HG02588 (cell line): ENCODE results near the gene MASP1.
"Not testable (repeated sequence)": the region's sequence is repeated elsewhere in the genome, so short reads cannot be mapped to it uniquely, and the experiment has no call there.

Experiments used
- ATAC-seq: cut with Tn5 transposase; IDR thresholded peaks from one replicate; pipeline ENCODE4 v1.9.1; 2021; ENCODE audit warnings: mild to moderate bottlenecking, moderate library complexity; ENCODE audit not compliant: unreplicated experiment

Gene MASP1

GRCh38 chr3:187227658-187228258 lies 63.8 kb downstream of the MASP1 start:
- ATAC-seq = no peak

DNA sequence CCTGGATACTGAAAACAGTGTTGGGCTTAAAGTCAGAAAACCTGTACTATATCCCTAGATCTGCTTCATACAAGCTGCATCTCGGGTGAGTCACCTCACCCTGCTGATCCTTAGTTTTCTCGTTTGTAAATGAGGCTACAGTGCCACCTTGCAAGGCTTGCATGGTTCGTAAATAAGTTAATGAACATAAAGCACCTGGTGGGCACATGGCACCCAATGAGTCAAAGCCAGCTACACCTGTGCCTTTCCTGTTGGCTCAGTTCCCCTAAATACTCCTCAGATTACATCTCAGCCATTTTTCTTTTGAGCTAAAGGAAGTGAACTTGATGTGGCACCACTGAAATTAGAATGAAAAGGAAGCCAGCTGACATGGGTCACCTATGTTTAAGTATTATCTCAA lies 67.7 kb downstream of the MASP1 start:
- ATAC-seq = no peak

- no peak for ATAC-seq
Measured at GRCh38 chr3:187222801-187223200, 68.7 kb downstream of the MASP1 start.

- ATAC-seq = no peak
Measured at GRCh38 chr3:187215460-187215859, 76.1 kb downstream of the MASP1 start.

DNA sequence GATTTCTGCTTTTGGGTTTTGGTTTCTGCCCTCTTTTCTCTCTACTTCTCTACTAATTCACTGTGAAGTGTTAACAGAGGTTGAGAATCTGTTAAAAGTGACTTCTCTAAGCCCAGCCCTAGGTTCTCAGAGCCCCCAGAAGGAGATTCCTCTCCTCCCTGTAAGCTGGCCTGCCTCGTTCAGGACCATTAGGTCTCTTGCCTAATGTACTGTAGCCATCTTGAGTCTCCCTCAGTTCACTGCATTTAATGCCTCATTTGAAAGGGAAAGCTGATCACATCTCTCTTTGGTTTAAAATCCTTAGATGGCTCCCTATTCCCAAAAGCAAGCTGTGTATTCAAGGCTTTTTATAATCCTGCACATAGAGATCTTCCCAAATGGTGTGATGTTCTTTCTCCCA lies 77.9 kb downstream of the MASP1 start:
- no peak for ATAC-seq

GRCh38 chr3:187212705-187213104 lies 78.8 kb downstream of the MASP1 start:
- no peak for ATAC-seq

DNA sequence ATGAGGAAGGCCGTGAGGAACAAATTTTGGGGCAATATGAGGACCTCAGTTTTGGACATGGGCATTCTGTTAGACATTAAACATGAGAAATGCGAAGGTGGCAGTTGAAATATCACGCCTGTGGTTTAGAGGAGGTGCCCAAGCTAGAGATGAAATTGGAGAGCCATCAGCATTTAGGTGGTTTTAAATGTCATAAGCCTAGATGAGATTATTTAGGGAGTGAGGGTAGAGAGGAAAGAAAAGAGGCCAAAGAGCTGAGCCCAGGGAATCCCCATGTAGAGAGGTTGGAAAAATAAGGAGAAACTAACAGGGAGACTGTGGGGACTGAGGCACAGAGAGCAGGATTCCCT lies 79.4 kb downstream of the MASP1 start:
- no peak for ATAC-seq

GRCh38 chr3:187211532-187212195 lies 79.9 kb downstream of the MASP1 start:
- no peak for ATAC-seq

- ATAC-seq = peak; percentile 89
Measured at GRCh38 chr3:187210545-187211327, 80.8 kb downstream of the MASP1 start.

DNA sequence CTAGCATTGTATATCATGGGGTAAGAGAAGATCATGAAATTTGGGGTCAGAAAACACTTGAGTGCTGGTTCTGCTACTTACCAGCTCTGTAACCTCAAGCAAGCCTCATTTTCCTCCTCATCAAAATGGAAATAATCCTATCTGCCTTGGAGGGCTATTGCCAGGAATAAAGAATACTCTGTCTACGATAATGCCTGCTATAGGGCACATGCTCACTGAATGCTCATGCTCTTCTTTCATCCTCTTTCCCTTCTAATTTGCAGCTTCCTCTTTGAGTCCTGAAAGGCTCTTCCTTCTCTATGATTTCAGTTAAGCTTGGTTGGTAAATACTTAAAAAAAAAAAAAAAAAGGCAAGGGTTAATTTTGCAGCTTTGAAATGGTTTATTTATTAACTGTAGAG lies 81.4 kb downstream of the MASP1 start:
- no peak for ATAC-seq

DNA sequence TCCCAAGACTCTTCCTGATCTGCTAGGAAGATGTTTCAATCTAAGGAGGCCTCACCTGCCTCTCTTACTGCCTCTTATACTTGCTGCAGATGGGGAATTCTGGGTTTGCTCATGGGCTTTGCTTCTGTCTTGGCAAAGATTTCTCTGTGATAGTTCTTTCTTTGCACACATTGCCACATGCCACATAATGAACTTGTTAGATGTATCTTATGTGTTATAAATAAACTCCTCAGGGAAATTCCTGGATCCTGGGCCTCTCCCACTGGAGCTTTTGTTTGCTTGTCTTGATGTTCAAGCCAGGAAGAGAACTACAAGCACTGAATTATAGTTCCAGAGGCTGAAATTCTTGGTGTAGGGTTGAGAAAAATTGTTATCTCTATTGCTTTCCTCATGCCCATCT lies 82.0 kb downstream of the MASP1 start:
- no peak for ATAC-seq

DNA sequence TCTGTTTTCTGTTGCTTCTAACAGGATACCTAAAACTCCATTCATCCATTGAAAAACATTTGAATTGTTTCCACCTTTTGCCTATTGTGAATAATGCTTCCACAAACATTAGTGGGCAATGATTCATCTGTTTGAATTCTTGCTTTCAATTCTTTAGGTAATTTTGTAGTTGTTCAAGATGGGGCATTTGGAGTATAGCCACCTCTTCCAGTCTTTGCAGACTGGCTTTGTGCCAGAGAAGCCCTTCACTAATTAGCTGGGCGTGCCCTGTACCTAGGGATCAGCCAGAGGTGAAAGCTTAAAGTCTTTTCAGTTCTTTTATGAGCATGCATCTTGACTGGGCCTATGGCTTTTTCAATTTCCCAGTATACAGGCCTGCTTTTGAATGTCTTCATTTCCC lies 83.4 kb downstream of the MASP1 start:
- no peak for ATAC-seq

- no peak for ATAC-seq
Measured at GRCh38 chr3:187207624-187208023, 83.9 kb downstream of the MASP1 start.

- ATAC-seq = no peak
Measured at GRCh38 chr3:187207062-187207461, 84.5 kb downstream of the MASP1 start.

- ATAC-seq = no peak
Measured at GRCh38 chr3:187205683-187206082, 85.9 kb downstream of the MASP1 start.

GRCh38 chr3:187199463-187200050 lies 92.0 kb downstream of the MASP1 start:
- ATAC-seq = not testable (repeated sequence)

DNA sequence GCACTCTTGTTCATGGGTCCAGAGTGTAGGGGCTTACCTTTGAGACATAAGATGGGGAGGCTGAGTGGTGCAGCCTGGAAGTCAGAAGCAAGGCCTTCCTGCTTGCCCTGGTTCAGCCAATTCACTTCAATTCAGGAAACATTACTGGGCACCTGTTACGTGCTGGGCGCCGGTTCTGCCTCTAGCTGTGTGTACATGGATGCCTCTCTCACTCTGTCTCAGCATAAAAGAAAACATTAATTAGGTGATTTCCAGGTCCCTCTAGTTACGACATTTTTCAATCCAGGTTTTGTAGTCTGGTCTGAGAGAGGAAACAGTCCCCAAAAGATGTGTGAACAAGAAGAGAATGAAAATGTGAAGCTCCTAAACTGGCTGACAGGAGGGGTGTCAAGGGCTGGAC lies 93.0 kb downstream of the MASP1 start:
- peak; percentile 69 for ATAC-seq

- ATAC-seq = no peak
Measured at GRCh38 chr3:187197335-187197649, 94.2 kb downstream of the MASP1 start, which contains the start of gene RTP1. Gene RTP1, plus strand, starts transcription at chr3:187197486. Its CDS starts 30 bp downstream, at chr3:187197516.

DNA sequence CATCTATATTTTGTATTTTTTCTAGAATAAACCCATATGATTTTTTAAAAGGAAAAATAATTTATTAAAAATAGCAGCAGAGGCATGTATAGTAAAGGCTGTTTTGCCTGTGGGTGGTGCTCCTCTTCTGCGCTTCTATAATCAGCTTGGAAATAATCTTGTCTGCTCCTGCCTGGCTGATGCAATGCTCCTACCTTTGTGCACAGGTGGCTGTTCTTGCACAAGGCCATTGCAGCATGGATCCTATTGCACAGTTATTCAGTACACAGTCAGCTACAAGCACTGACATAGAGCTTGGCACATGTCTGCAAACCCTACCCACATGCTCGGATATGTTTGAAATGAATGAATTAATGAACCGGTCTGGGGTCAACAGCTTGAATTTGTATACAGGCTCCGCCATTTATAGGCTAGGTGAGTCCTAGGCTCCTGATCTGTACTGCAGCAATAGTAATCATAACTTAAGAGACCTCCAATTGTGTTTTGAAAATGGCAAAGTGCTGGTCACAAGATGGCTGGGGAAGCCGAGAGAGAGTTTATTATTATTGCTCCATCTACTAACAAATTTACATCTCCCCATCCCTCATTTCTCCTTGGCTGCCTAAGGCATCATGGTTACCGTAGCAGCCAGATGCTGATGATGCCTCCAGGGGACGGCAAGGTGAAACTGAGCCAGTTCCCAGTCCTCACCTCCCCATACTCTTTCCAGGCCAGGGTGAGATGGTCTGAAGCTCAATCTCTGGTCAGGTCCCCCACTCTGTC lies 94.8 kb downstream of the MASP1 start:
- ATAC-seq = no peak

DNA sequence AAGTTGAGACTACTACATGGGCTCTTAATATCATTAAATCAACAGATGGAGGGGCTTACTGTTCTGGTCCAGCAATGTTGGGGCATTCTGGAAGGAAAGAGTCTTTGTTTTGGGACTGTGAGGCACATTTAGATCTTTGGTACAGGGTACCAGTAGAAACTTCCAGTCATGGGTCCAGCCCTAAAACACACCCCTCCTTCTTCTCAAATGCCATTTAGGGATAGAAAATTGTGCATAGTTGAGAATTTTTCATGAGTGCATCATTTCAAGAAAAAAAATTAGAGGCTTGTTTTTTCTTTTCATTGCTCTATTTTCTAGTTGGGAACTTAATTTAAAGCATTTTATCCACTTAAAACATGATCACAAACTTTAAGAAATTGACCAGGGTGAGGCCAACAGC lies 98.4 kb downstream of the MASP1 start:
- ATAC-seq = no peak

DNA sequence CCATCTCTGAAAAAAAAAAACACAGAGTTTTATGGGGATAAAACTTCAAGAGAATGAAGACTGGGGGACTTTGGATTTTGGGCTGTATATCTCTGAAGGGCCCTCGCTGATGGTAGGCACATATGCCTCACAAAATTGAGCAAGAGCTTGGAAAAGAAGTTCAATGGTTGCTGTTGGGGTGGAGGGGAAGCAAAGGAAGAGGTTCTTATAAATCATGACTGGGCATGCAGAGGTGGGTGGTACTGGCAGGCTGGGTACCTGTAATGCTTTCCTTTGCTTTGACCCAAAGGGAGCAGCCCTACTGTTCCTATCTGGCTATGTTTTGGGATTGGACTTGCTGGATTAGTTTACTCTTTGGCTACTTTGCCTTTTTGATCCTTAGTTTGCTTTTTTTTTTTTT lies 100.3 kb downstream of the MASP1 start:
- ATAC-seq = no peak
